ENCODE measurements around the gene TNFRSF1A.
A peak's percentile ranks its signal among the peaks of the same experiment; 100 is the strongest.

TNFRSF1A gene

GRCh38 chr12:6341417-6342139 is at the start of gene TNFRSF1A:
TSS of gene TNFRSF1A (minus strand) at chr12:6342076. CDS start at chr12:6341814, 262 bp downstream.
- Histone ChIP-seq H3K27ac (peak within 1 kb of the TSS; percentile 79), H3K9me3 (ENCODE audit: severe bottlenecking) (no peaks in the 10 kb centered on the region), H3K4me3 (ENCODE audit: low read depth, low read length) (peak within 1 kb of the TSS; percentile 80), H3K36me3 (no peaks in the 10 kb centered on the region), H3K27me3 (ENCODE audit: insufficient read depth, low read depth, severe bottlenecking) (no peaks in the 10 kb centered on the region)
- no peak for TF ChIP-seq CTCF (IDR thresholded peaks at IDR 0.05; ENCODE audit: low read depth, low read length)
- DNase-seq: peak; percentile 59

GRCh38 chr12:6391013-6391412 is 49.1 kb upstream of the TNFRSF1A start:
- Histone ChIP-seq H3K9me3 (ENCODE audit: severe bottlenecking) (peaks cover 3% of the 10 kb centered on the region), H3K27ac (no peak overlapping the region), H3K36me3 (no peaks in the 10 kb centered on the region), H3K27me3 (ENCODE audit: insufficient read depth, low read depth, severe bottlenecking) (no peaks in the 10 kb centered on the region), H3K4me3 (ENCODE audit: low read depth, low read length) (no peak overlapping the region)
- no peak for TF ChIP-seq CTCF (IDR thresholded peaks at IDR 0.05; ENCODE audit: low read depth, low read length)
- DNase-seq: no peak

DNA sequence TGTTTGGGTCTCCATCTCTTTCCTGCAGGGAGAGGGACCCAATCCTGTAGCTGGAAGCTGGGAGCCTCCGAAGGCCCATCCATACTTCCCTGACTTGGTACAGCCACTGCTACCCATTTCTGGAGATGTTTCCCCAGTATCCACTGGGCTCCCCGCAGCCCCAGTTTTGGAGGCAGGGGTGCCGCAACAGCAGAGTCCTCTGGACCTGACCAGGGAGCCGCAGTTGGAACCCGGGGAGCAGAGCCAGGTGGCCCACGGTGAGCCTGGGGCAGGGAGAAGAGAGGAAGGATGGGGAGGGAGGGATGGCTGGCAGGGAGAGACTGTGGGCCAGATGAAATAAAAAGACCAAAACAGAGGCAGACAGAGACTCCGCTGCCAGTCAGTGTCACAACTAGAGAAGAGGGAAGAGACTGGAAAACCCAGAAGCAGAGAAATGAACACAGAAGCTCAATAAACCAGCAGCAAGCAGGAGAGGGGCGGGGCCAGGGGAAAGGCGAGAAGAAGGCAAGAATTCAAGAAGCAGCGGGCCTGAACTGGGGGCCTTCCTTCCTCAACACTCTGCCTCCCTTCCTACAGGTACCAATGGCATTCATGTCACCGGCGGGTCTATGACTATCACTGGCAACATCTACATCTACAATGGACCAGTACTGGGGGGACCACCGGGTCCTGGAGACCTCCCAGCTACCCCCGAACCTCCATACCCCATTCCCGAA is 48.4 kb upstream of the TNFRSF1A start:
- no peak overlapping the region for H3K4me3 ChIP-seq (ENCODE audit: low read depth, low read length)
- H3K27ac ChIP-seq: no peak overlapping the region
- TF ChIP-seq CTCF (IDR thresholded peaks at IDR 0.05; ENCODE audit: low read depth, low read length): no peak
- DNase-seq: no peak
- no peaks in the 10 kb centered on the region for H3K36me3 ChIP-seq
- H3K27me3 ChIP-seq (ENCODE audit: insufficient read depth, low read depth, severe bottlenecking): no peaks in the 10 kb centered on the region
- peaks cover 3% of the 10 kb centered on the region for H3K9me3 ChIP-seq (ENCODE audit: severe bottlenecking)

GRCh38 chr12:6387541-6387940 is 45.7 kb upstream of the TNFRSF1A start:
- DNase-seq: no peak
- H3K4me3 ChIP-seq (ENCODE audit: low read depth, low read length): no peak overlapping the region
- TF ChIP-seq CTCF (IDR thresholded peaks at IDR 0.05; ENCODE audit: low read depth, low read length): no peak
- no peaks in the 10 kb centered on the region for H3K36me3 ChIP-seq
- no peaks in the 10 kb centered on the region for H3K9me3 ChIP-seq (ENCODE audit: severe bottlenecking)
- H3K27me3 ChIP-seq (ENCODE audit: insufficient read depth, low read depth, severe bottlenecking): no peaks in the 10 kb centered on the region
- no peak overlapping the region for H3K27ac ChIP-seq

DNA sequence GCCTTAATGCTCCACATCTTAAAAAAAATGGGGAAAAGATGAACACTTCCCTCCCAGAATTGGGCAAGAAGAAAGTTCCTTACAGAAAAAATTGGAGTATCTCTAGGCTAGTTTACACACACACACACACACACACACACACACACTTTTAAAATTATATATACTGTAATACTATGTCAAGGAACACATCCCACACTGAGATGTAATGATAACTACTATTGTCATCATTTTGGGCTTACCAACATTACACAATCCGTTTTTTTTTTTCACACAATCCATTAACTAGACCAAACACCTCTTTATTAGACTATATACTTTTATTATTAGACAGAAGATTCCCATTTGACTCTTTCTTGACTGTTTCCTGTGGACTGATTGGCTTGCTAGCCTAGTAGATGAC is 44.6 kb upstream of the TNFRSF1A start:
- no peak for DNase-seq
- Histone ChIP-seq H3K4me3 (ENCODE audit: low read depth, low read length) (no peak overlapping the region), H3K9me3 (ENCODE audit: severe bottlenecking) (no peaks in the 10 kb centered on the region), H3K27me3 (ENCODE audit: insufficient read depth, low read depth, severe bottlenecking) (no peaks in the 10 kb centered on the region), H3K27ac (no peak overlapping the region), H3K36me3 (no peaks in the 10 kb centered on the region)
- no peak for TF ChIP-seq CTCF (IDR thresholded peaks at IDR 0.05; ENCODE audit: low read depth, low read length)
